CD4-positive, alpha-beta T cell (primary cell): ENCODE results near the gene APLP2. TPM values are rescaled to one million over a fixed set of nuclear protein-coding genes. Genes with fewer than 3 reads are reported as not detected.

Source experiments
- ATAC-seq: fragments of 200-7000 bp; cut with Tn5 transposase; one replicate; pipeline ENCODE4 v1.10.0; 2022; ENCODE audit warnings: mild to moderate bottlenecking; ENCODE audit not compliant: poor library complexity
- CTCF ChIA-PET: fragments of 350-600 bp; sonication (Branson Sonifier 250); formaldehyde crosslinking; loops from one replicate; lab custom pipeline; 2021; ENCODE audit warnings: antibody characterized with exemption, inconsistent platforms; lab: Charles Lee
- POLR2A ChIA-PET: fragments of 350-600 bp; sonication (Branson Sonifier 250); formaldehyde crosslinking; loops from one replicate; lab custom pipeline; 2021; ENCODE audit warnings: antibody characterized with exemption, inconsistent platforms; lab: Charles Lee
- DNase-seq, 14 experiments: peaks; one replicate each; pipeline ENCODE4 v3.0.0-alpha.2; 2013 to 2020; ENCODE audit warnings: mixed read lengths in 2 of 14
- H3K27ac ChIP-seq, 2 donors: one replicate each; pipeline versions ENCODE4 v1.5.1 to v1.7.0; 2013; ENCODE audit warnings: low read length in 2 of 2, low read depth in 1 of 2, mild to moderate bottlenecking in 1 of 2
- H3K27me3 ChIP-seq, 2 experiments: 1 replicate in 1 of 2; 2 replicates in 1 of 2; pipeline versions ENCODE4 v1.6.1 to v1.7.0; 2013; ENCODE audit warnings: low read length in 2 of 2, control low read depth in 1 of 2, mild to moderate bottlenecking in 1 of 2, moderate library complexity in 1 of 2; ENCODE audit not compliant: insufficient read depth in 2 of 2, control insufficient read depth in 1 of 2
- H3K36me3 ChIP-seq: one replicate; pipeline ENCODE4 v1.6.1; 2013; ENCODE audit warnings: low read length, control low read depth; ENCODE audit not compliant: insufficient read depth
- H3K4me1 ChIP-seq: one replicate; pipeline ENCODE4 v1.6.1; 2013; ENCODE audit warnings: low read length, control low read depth; ENCODE audit not compliant: insufficient read depth
- H3K4me3 ChIP-seq: one replicate; pipeline ENCODE4 v1.5.1; 2013; ENCODE audit warnings: mild to moderate bottlenecking, low read length, moderate library complexity
- H3K9me3 ChIP-seq, 2 experiments: 1 replicate in 1 of 2; 2 replicates in 1 of 2; pipeline versions ENCODE4 v1.6.1 to v1.7.0; 2013; ENCODE audit warnings: low read length in 2 of 2, mild to moderate bottlenecking in 2 of 2, control low read depth in 1 of 2, moderate library complexity in 1 of 2; ENCODE audit not compliant: control insufficient read depth in 1 of 2, insufficient read depth in 1 of 2
- H3K27ac Mint-ChIP-seq: one replicate; pipeline ENCODE4 v1.8.0; 2020; ENCODE audit warnings: mixed read lengths
- H3K27me3 Mint-ChIP-seq: one replicate; pipeline ENCODE4 v1.8.0; 2021; ENCODE audit warnings: mixed read lengths
- H3K36me3 Mint-ChIP-seq: one replicate; pipeline ENCODE4 v1.8.0; 2021; ENCODE audit warnings: low read depth, mixed read lengths
- H3K4me1 Mint-ChIP-seq: one replicate; pipeline ENCODE4 v1.8.0; 2021; ENCODE audit warnings: low read depth, mixed read lengths
- H3K4me3 Mint-ChIP-seq: one replicate; pipeline ENCODE4 v1.8.0; 2020; ENCODE audit warnings: mild to moderate bottlenecking, mixed read lengths
- H3K9me3 Mint-ChIP-seq: one replicate; pipeline ENCODE4 v1.8.0; 2020; ENCODE audit warnings: mixed read lengths
- intact Hi-C, 2 experiments: fragments of 100-400 bp; cut with DNase I in 1 of 2; cut with micrococcal nuclease in 1 of 2; formaldehyde crosslinking; loops; one replicate each; pipeline versions ENCODE4 v1.15.1 to v1.9.0; 2023 to 2025; cut with DNase I, micrococcal nuclease
- total RNA-seq, 174 experiments: library from RNA in 2 of 174; stranded (reverse) in 2 of 174; gene quantifications; one replicate each; pipeline ENCODE4 v1.2.3 and lab custom pipeline; 2021 to 2026
- TF ChIP-seq, protein P1 (sequence below): fragments of 200-600 bp; IDR thresholded peaks from one replicate; pipeline ENCODE4 v1.8.0; 2022; ENCODE audit warnings: antibody characterized with exemption, mild to moderate bottlenecking

APLP2 gene
- total RNA-seq, 2 experiments from 2014 or later: 28.8 to 29.5 TPM

DNA sequence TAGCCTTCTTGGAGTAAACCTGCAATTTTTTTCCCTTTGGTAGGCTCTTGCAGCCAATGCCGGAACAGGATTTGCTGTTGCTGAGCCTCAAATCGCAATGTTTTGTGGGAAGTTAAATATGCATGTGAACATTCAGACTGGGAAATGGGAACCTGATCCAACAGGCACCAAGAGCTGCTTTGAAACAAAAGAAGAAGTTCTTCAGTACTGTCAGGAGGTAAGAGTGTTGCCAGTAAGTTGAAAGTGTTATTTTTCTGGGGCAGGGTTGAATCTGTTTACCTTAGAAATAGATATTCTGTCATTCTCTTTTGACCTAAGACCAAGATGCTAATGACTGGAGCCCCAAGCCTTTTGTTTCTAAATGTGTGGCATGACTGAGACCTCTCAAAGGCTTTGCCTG is 39.7 kb downstream of the APLP2 start:
- intact Hi-C loops: no loop called here

DNA sequence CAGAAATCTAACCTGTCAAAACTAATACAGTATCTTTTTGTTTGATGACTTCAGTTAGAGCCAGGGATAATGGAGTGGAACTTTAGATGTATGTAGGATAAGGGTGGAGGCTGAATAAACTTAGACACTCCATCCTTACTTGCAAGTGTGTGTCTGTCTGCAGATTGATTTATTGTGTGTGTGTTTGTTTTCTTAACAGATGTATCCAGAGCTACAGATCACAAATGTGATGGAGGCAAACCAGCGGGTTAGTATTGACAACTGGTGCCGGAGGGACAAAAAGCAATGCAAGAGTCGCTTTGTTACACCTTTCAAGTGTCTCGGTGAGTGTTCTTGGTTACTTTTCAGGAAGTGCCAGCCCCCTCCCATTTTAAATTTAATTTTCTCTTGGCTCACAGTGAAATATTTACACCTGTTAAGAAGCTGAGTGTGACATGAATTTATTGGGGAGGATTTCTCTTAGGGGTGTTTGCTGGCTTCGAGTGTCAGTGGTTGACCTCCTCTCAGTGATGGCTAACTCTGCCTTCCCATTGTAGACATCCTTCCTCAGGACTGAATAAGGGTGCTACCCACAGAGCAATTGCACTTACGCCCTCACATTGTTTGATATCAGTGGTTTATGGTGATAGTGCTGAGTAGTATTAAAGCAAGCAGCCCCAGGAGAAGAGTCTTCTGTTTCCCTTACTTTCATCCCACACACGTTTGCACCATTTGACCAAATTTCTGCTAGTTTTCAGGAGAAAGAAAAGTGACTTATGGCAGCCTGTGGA is 40.8 kb downstream of the APLP2 start:
- Histone ChIP-seq H3K4me1 (no peaks in the 10 kb centered on the region), H3K27me3 (no peaks in the 10 kb centered on the region), H3K9me3 (no peaks in the 10 kb centered on the region), H3K4me3 (no peak overlapping the region), H3K27ac (no peak overlapping the region), H3K36me3 (peaks cover 24% of the 10 kb centered on the region)
- Mint-ChIP-seq H3K4me1 (no peaks in the 10 kb centered on the region), H3K27me3 (no peaks in the 10 kb centered on the region), H3K27ac (no peak overlapping the region), H3K4me3 (no peak overlapping the region), H3K9me3 (no peaks in the 10 kb centered on the region), H3K36me3 (peaks cover 60% of the 10 kb centered on the region)
- CTCF ChIA-PET: interaction anchor here (2.1 kb wide), 1 partner anchor 9 kb away, joined by 4 read pairs; no protein-coding TSS in a partner anchor
- TF ChIP-seq, protein P1, sequence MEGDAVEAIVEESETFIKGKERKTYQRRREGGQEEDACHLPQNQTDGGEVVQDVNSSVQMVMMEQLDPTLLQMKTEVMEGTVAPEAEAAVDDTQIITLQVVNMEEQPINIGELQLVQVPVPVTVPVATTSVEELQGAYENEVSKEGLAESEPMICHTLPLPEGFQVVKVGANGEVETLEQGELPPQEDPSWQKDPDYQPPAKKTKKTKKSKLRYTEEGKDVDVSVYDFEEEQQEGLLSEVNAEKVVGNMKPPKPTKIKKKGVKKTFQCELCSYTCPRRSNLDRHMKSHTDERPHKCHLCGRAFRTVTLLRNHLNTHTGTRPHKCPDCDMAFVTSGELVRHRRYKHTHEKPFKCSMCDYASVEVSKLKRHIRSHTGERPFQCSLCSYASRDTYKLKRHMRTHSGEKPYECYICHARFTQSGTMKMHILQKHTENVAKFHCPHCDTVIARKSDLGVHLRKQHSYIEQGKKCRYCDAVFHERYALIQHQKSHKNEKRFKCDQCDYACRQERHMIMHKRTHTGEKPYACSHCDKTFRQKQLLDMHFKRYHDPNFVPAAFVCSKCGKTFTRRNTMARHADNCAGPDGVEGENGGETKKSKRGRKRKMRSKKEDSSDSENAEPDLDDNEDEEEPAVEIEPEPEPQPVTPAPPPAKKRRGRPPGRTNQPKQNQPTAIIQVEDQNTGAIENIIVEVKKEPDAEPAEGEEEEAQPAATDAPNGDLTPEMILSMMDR: no peak
- POLR2A ChIA-PET: no interaction called here
- ATAC-seq (no peak), DNase-seq (no peak)
- intact Hi-C loops: no loop called here

More for the DNA sequence above, 39.7 kb downstream of the APLP2 start:
- Mint-ChIP-seq H3K27ac (no peak overlapping the region), H3K4me3 (no peak overlapping the region), H3K36me3 (peaks cover 54% of the 10 kb centered on the region), H3K4me1 (no peaks in the 10 kb centered on the region), H3K9me3 (no peaks in the 10 kb centered on the region), H3K27me3 (no peaks in the 10 kb centered on the region)
- Histone ChIP-seq H3K9me3 (no peaks in the 10 kb centered on the region), H3K4me1 (no peaks in the 10 kb centered on the region), H3K4me3 (no peak overlapping the region), H3K27me3 (no peaks in the 10 kb centered on the region), H3K27ac (no peak overlapping the region), H3K36me3 (peaks cover 24% of the 10 kb centered on the region)
- ATAC-seq: no peak
- TF ChIP-seq, protein P1: no peak
- ChIA-PET POLR2A (no interaction called here), CTCF (interaction anchor here (0.6 to 2.1 kb wide), 2 partner anchors 10 to 825 kb away, joined by 3 to 4 read pairs; no protein-coding TSS in a partner anchor)
- no peak for DNase-seq

DNA sequence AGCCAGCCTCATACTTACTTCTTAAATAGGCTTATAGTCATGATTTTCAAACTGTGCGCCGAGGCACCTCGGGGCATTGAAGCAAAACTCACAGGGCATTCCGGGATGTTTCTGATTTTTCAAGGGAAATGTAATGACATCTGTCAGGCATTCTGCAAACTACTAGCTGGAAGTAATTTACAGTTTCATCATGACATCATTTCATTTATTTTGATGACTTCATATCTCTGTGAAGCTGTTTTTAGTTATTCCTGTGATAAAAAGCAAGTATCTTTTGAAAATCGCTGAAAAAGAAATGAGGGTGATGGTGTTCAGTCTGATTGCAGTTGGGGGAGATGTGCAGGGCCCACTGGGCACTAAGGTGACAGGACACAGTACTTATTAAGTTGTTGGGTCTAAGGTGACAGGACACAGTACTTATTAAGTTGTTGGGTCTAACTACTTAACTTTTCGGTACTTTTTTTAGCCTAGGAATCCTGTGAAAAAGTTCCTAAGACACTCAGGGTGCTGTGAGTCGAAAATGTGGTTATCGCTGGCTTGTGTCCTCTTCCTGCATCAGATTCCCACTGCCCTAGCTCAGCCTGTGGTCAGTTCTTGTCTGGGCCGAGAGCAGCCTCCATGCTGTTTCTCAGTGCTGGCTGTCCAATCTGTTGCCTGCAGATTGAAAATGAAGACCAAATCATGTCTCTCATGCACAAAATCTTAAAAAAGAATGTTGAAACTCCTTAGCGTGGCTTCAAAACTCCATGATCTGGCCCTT is 42.6 kb downstream of the APLP2 start:
- no peaks in the 10 kb centered on the region for H3K9me3 Mint-ChIP-seq
- DNase-seq (no peak), ATAC-seq (no peak)
- Histone ChIP-seq H3K4me1 (no peaks in the 10 kb centered on the region), H3K36me3 (peaks cover 24% of the 10 kb centered on the region), H3K27ac (no peak overlapping the region), H3K9me3 (no peaks in the 10 kb centered on the region), H3K27me3 (no peaks in the 10 kb centered on the region), H3K4me3 (no peak overlapping the region)
- peaks cover 61% of the 10 kb centered on the region for H3K36me3 Mint-ChIP-seq
- H3K27ac Mint-ChIP-seq: no peak overlapping the region
- H3K4me1 Mint-ChIP-seq: no peaks in the 10 kb centered on the region
- TF ChIP-seq, protein P1: no peak
- H3K27me3 Mint-ChIP-seq: no peaks in the 10 kb centered on the region
- POLR2A ChIA-PET: no interaction called here
- intact Hi-C loops: no loop called here
- CTCF ChIA-PET: no interaction called here
- H3K4me3 Mint-ChIP-seq: no peak overlapping the region
